Nephron (organoid): Measurements from ENCODE around the gene ZNF431.
A peak's percentile ranks its signal among the peaks of the same experiment; 100 is the strongest.

ENCODE experiments used
- H3K27ac Mint-ChIP-seq, 3 experiments: 2 replicates each; pipeline ENCODE4 v1.8.0; 2020; ENCODE audit warnings: mixed read lengths in 3 of 3, mild to moderate bottlenecking in 2 of 3, moderate library complexity in 1 of 3
- H3K27me3 Mint-ChIP-seq: 2 replicates; pipeline ENCODE4 v1.8.0; 2021; ENCODE audit warnings: low read depth, mild to moderate bottlenecking, moderate library complexity, mixed read lengths
- H3K36me3 Mint-ChIP-seq: 2 replicates; pipeline ENCODE4 v1.8.0; 2020; ENCODE audit warnings: low read depth, mixed read lengths
- H3K4me1 Mint-ChIP-seq: 2 replicates; pipeline ENCODE4 v1.8.0; 2020; ENCODE audit warnings: mixed read lengths
- H3K4me3 Mint-ChIP-seq, 3 experiments: 2 replicates each; pipeline ENCODE4 v1.8.0; 2020; ENCODE audit warnings: mild to moderate bottlenecking in 3 of 3, mixed read lengths in 3 of 3, moderate library complexity in 2 of 3
- H3K9me3 Mint-ChIP-seq: 2 replicates; pipeline ENCODE4 v1.8.0; 2020; ENCODE audit warnings: mixed read lengths
- CTCF ChIP-seq, 3 experiments: fragments of 200-600 bp; sonication (generic); IDR thresholded peaks; one replicate each; pipeline ENCODE4 v1.5.0; 2021; ENCODE audit warnings: antibody characterized with exemption in 3 of 3; ENCODE audit not compliant: unreplicated experiment in 3 of 3

Gene ZNF431

GRCh38 chr19:21109116-21109515 is 32.7 kb upstream of the ZNF431 start:
- Mint-ChIP-seq H3K9me3 (peaks cover 35% of the 10 kb centered on the region), H3K4me1 (no peaks in the 10 kb centered on the region), H3K36me3 (peaks cover 93% of the 10 kb centered on the region), H3K27me3 (no peaks in the 10 kb centered on the region), H3K27ac (no peak overlapping the region), H3K4me3 (no peak overlapping the region)
- TF ChIP-seq CTCF (IDR thresholded peaks at IDR 0.05; ENCODE audit: unreplicated experiment in 3 of 3) = no peak

- H3K4me3 Mint-ChIP-seq = no peak overlapping the region
- no peaks in the 10 kb centered on the region for H3K4me1 Mint-ChIP-seq
- no peaks in the 10 kb centered on the region for H3K27me3 Mint-ChIP-seq
- peaks cover 94% of the 10 kb centered on the region for H3K36me3 Mint-ChIP-seq
- H3K27ac Mint-ChIP-seq = no peak overlapping the region
- peaks cover 42% of the 10 kb centered on the region for H3K9me3 Mint-ChIP-seq
- TF ChIP-seq CTCF (IDR thresholded peaks at IDR 0.05; ENCODE audit: unreplicated experiment in 3 of 3) = no peak
Observed at GRCh38 chr19:21110183-21110582, 31.7 kb upstream of the ZNF431 start.

GRCh38 chr19:21115430-21115829 is 26.4 kb upstream of the ZNF431 start:
- Mint-ChIP-seq H3K27ac (no peak overlapping the region), H3K9me3 (peaks cover 52% of the 10 kb centered on the region), H3K27me3 (no peaks in the 10 kb centered on the region), H3K36me3 (peaks cover 98% of the 10 kb centered on the region), H3K4me1 (no peaks in the 10 kb centered on the region), H3K4me3 (no peak overlapping the region)
- no peak for TF ChIP-seq CTCF (IDR thresholded peaks at IDR 0.05; ENCODE audit: unreplicated experiment in 3 of 3)

GRCh38 chr19:21117041-21117907 is 24.6 kb upstream of the ZNF431 start:
- no peak for TF ChIP-seq CTCF (IDR thresholded peaks at IDR 0.05; ENCODE audit: unreplicated experiment in 3 of 3)
- Mint-ChIP-seq H3K27ac (no peak overlapping the region), H3K4me1 (no peaks in the 10 kb centered on the region), H3K27me3 (no peaks in the 10 kb centered on the region), H3K9me3 (peaks cover 35% of the 10 kb centered on the region), H3K36me3 (peaks cover 89% of the 10 kb centered on the region), H3K4me3 (no peak overlapping the region)

DNA sequence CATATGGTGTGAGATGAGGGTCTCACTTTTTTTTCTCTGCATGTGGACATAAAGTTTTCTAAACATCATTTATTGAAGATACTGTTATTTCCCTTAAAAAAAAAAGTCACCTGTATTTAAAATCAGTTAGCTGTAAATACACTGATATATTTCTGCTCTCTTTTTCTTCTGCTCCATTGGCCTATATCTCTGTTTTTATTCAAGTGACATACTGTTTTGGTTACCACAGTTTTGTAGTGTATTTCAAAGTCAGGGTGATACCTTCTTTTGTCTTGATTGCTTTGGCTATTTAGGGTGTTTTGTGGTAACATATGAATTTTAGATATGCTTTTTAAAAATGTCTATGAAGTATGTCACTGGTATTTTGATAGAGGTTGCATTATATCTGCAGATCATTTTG is 15.8 kb upstream of the ZNF431 start:
- no peak for TF ChIP-seq CTCF (IDR thresholded peaks at IDR 0.05; ENCODE audit: unreplicated experiment in 3 of 3)
- peaks cover 8% of the 10 kb centered on the region for H3K9me3 Mint-ChIP-seq

GRCh38 chr19:21127001-21127400 is 14.8 kb upstream of the ZNF431 start:
- no peak for TF ChIP-seq CTCF (IDR thresholded peaks at IDR 0.05; ENCODE audit: unreplicated experiment in 3 of 3)
- Mint-ChIP-seq H3K27me3 (no peaks in the 10 kb centered on the region), H3K4me1 (no peaks in the 10 kb centered on the region), H3K36me3 (peaks cover 34% of the 10 kb centered on the region), H3K9me3 (peaks cover 8% of the 10 kb centered on the region), H3K4me3 (no peak overlapping the region), H3K27ac (peak overlapping the region; percentile 24 to 75 (median 68))

More for the DNA sequence above, 15.8 kb upstream of the ZNF431 start:
- Mint-ChIP-seq H3K27ac (no peak overlapping the region), H3K4me3 (no peak overlapping the region), H3K4me1 (no peaks in the 10 kb centered on the region), H3K36me3 (peaks cover 41% of the 10 kb centered on the region), H3K27me3 (no peaks in the 10 kb centered on the region)
